HG03565 (cell line): ENCODE data around the gene MTG2.

Experiments
- ATAC-seq: cut with Tn5 transposase; IDR thresholded peaks from one replicate; pipeline ENCODE4 v1.9.1; 2021; ENCODE audit warnings: mild to moderate bottlenecking, moderate library complexity; ENCODE audit not compliant: unreplicated experiment

The MTG2 gene

DNA sequence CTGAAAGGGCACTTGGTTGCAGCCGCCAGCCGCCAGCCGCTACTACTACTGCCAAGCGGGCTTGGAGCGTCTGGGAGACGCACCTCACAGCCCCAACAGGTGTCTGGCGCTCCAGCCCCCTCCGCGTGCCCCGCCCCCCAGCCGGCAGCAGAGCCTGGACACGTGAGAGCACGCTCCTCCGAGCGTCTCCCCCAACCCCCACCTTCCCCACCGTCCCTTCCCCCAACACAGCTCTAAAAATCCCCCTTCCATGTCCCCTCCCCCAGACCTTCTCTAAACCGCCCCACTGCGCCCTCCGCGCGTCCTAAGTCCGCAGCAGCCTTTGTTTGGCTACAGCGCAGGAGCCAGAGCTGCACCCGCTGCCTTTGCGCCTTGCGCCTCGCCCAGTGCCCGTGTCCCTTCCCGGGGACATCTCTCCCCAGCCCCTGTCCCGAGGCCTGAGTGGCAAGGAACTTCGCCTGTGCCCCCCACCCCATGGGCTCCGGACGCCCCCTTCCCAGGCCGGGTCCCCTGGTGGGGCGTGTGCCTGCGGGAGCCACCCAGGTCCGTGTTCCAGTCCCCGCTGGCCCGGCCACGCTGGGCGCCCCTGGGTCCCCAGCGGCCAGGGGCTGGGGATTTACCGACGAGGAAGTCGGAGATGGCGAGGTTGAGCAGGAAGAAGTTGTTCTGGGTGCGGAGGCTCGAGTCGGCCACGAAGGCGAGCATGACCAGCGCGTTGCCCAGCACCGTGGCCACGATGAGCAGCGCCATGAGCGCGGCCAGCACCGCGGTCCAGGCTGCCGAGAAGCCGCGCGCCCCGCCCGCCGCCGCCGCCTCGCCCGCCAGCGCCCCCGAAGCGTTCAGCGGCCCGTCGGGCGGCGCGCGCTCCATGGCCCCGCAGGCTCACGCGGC is 36.5 kb downstream of the MTG2 start:
- ATAC-seq, result no peak

DNA sequence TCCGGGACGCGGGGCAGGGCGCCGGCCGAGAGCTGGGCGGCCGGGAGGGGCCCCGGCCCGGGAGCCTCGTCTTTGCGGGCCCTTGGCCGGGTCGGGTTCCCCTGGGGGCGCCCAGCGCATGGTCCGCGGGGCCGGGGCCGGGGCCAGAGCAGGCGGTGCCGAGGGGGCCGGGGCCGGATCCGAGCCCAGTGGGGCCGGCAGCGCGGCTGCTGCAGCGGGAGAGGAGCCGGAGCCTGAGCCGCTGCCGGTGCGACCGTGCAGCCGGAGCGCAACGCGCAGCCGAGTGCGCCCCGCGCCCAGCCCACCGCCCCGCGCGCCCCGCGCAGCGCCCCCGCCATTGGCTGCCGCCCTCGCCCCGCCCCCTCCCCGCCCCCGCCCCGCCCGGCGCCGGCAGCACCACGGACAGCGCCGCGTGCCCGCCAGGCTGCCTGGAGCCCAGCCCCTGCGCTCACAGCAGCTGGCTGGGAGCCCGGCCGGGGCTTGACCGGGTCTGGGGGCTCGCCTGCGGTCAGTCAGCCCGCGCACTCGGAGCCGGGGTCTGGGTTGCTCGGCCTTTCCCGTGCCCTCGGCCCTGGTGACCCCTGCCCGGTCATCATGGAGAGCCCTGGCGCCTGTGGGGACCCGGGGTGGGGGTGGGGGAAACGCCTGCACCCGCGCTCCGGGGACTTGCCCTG is 37.3 kb downstream of the MTG2 start, which contains the start of gene HRH3:
TSS of gene HRH3 (minus strand) at position 287 of the 674 bp plus-strand sequence. CDS start 308 bp downstream, outside the sequence.
- no peak for ATAC-seq

DNA sequence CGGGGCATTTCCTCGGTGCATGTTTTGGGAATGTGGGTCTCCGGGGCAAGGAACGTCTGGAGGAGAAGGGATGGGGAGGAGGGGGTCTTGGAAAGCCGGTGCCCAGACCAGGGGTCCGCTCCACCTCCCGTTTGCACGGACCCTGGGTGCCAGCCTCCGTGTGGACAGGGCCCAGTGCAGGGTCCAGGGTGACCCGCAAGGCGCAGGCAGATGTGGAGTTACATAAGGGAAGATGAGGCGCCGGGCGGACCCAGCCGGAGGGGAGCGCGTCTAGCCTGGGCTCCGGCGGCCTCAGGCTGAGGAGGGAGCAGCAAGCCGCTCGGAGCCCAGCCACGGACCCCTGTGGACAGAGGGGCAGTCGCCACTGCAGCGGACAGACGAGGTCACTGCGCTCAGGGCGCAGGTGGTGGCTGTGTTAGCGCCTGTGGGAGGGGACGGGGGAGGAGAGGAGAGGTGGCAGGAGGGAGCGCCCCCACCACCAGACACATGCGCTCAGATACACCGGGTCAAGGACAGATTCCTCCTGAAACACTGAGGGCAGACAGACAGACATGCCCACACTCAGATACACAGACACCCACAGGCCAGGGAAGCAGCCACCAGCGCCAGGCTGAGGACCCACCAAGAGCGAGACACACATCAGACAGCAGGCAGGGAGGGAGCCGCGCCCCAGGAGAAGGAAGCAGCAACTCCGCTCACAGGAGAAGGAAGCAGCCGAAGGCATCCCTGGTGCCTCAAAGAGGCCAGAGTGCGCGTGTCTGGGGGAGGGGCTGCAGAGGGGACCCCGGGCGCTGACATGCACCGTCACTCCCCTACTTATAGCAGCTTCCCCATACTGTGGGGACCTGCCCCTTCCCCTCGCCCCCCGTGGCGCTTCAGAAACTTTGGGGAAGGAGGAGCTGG is 38.1 kb downstream of the MTG2 start:
- no peak for ATAC-seq

DNA sequence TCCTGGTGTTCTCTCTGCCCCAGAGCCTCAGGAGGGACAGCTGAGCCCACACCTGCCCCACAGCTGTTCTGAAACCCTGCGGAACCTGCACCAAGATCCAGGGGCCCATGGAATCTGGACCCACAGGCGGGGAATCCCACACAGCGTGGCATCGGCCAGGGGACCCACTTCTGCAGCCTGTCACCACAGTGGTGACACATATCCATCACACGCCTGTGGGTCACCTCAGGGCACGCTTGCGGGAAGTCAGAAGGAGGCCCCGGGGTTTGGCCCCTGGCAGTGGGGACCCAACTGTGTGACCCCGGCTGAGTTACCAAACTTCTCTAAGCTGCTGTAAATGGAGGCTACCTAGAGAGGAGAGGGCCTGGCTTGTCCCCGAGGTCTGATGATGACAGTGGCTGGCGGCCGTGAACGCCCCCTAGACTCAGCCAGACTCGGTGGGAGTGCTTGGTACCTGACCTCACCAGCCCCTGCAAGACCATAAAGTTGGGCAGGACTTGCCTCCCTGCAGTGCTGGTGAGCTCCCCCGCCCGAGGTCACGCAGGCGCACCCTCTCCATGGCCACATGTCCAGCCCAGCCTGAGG is 39.5 kb downstream of the MTG2 start:
- no peak for ATAC-seq

DNA sequence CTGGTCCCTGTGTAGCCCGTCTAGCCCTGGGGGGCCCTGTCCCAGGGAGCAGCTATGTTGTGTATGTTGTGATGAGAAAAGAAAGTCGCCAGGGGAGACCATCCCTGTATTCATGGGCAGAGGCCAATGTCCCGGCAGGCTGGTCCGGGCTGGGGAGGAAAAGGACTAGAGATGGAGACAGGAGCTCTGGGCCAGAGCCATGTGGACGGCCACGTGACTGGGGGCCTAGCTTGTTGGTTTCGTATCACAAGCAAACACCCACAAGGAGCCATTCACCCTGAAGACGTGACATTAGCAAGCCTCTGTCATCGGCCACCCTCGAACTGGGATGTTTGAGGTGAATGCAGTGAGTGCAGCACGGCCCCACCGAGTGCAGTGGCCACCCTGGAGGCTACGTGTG is 40.1 kb downstream of the MTG2 start:
- ATAC-seq, result no peak

DNA sequence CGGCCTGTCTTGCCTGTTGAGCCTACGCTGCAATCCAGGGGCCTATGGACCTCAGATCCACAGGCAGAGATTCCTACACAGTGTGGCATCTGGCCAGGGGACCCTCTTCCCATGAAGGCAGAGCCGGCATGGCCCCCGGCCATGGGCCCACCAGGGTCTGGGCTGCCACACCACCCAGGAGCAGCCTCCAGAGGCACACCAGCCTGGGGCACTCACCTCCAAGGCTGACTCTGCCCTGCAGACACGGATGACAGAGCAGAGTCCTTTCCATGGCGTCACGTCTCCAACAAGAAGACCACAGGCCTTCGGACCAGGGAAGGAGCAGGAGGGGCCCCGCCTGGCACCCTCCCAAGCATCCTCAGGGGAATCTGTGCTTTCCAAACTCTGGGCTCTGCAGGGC is 40.7 kb downstream of the MTG2 start:
- ATAC-seq, result no peak

DNA sequence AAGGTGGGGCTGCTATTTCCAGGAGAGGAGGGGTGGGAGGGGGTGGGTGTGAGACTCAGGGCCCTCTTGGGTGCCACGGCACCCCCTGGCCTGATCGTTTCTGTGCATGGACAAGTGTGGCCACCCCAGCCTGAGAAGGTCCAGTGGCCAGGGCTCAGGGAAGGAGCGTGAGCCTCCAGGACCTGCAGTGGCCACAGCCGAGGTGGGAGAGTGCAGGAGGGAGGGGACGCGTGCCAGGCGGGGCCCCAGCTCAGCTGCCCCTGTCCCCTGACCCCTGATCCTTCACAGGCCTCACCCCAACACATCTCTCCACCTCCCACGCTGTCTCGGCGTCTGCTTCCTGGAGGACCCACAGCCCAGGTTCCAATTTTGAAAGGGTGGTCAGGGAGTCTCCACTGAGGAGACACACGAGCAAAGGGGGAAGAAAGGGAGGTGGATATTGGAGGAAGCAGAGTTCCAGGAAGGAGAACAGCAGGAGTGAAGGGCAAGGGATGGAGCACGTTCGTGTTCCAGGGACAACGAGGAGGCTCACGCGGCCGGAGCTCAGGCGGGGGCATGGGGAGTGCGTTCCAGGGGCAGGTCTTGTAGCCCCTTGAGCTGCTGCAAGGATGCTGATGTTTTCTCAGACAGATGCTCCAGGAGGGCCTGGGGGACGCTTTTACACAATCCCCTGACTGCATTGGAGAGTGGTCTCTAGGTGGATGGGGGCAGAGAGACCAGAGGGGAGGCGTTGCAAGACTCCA is 41.5 kb downstream of the MTG2 start:
- no peak for ATAC-seq

DNA sequence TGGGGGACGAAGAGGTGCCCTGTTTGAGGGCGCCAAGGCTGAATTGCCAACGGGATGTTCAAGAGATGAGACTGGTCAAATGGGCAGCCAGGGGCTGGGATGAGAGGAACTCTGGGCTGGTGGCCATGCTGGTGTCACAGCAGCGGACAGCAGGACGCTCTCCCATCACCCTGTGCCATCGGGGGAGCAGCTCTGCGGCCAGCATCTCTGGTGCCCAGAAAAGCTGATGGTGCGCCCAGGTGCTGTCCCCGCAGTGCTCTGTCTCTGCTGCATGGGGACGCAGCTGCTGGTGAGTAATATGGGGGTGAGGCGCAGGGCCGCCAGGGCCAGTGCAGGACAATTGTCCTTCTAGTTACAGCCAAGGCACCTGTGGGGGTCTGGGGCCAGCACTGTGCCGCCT is 42.2 kb downstream of the MTG2 start:
- no peak for ATAC-seq

DNA sequence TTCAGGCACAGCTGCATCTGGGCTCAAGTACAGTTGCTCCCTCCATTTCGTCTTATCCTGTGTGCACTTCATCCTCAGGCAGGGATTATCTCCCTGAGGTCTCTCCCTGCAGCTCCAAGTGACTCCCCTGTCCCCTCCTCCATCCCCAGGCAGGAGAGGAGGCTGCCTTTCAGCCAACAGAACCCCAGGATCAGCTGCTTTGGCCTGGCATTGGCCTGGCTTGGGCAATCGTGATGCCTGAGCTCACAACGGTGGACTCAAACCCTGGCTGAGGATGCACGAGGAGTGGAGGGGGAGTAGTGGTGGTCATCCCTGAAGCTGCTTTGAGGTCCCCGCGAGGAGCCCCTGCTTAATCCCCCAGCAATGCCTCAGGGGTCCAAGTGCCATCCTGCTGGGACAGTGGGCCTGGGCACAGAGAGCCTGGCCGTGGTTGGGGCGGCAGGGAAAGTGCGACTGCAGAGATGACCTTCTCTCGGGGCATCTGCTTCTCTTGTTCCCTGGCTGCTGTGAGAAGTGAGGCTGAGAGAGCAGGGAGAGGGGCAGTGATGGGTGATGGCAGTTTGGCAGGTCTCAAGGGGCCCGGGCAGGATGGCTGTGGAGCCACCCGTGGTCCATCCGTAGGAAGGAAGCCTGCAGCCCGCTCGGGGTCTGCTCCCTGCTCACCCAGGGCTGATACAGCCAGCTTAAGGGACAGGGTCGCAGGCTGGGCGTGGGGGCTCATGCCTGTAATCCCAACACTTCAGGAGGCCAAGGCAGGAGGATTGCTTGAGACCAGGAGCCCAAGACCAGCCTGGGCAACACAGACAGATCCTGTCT is 43.2 kb downstream of the MTG2 start:
- no peak for ATAC-seq

DNA sequence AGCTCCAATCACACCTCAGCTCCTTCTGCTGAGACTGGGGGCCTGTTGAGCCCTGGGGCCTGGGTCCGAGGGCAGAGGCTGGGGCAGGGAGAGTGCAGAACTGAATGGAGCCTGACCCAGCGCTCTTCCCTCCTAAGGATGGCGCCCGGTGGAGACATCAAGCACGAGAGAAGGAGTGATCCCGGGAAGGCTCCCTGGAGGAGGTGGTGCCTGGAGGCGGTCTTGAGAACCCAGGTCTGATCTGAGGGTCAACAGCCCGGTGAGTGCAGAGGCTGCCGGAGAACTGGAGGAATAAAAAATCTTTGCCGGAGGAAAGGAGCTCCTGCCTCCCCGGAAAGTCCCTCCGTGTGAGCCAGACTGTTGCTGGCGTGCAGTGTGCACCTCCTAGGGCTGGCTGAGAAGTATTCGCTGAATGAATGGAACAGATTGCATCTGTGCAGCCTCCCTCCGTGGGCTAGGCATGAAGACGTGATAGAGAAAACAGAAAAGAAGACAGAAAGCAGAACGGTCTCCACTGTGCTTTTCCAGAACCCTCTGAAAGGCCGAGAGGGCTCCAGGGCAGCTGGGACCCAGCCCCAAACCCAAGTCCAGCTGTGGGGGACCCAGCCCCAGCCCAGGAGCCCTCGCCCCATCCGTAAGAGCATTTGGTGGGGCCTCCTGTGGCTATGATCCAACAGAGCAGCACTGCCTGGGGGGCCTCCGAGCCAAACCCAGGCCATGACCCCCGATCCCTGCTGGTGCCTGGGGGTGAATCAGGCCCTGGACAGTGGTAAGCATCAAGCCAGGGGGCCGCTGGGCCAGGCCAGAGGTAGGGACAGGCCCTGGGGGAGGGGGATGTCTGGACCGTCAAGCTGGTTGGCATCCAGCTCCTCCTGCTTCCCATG is 44.1 kb downstream of the MTG2 start:
- no peak for ATAC-seq

DNA sequence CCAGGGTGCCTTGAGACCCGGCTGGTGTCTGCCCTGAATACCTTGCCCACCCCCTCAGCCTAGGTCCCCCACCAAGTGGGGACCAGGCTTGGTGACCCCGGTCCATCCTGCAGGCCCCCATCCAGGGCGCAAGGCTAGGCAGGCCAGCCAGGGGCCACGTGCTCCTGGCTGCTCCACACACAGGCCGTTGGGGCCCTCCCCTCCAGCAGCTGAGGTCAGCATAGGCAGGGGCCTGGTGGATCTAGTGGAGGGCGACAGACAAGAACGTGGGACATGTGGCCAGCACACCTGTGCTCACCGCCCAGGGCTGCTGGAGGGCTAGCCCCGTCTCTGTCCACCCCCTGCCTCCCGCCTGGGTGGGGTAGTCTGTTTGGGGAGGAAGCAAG is 44.8 kb downstream of the MTG2 start:
- no peak for ATAC-seq

DNA sequence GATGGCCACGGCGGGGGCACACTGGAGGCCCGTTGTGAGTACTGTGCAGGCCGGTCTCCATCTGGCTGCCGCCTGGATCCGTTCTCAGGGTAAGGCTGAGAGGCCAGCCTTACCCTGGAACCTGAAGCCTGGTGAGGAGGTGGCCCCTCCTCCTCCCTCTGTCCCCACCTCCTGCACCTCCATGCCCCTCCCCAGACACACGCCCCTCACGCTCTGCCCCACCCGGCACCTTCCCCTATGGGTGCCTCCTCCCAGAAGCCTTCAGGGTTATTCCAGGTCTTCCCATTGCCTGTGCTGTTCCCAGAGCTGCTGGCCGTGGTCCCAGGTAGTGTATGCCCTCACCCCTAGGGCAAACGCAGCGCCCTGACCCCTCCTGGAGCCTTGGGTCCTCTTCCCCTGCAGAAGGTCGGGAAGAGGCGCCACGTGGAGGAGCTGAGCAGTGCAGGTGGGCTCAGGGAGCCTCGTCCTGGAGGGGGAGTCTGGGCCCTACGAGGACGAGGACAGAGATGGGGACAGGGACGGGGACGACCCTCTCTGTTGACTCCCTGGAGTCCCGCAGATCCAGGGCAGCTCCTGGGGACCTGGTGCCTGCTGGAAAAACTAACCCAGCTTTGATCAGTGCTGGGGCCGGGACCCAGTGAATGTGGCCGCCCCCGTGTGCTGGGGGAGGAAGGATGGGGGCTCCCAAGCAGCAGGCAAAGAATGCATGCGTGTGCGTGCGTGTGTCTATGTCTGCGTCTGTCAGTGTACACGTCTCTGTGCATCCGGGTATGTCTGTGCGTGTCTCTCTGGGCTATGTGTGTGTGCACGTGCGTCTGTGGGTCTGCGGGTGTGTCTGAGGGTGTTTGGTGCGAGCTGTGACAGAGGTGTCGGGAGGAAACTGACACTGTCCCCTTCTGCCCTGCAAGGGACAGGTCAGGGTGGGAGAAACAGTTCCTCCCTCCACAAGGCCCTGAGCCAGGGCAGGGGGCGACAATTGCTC is 45.4 kb downstream of the MTG2 start:
- ATAC-seq, result no peak

DNA sequence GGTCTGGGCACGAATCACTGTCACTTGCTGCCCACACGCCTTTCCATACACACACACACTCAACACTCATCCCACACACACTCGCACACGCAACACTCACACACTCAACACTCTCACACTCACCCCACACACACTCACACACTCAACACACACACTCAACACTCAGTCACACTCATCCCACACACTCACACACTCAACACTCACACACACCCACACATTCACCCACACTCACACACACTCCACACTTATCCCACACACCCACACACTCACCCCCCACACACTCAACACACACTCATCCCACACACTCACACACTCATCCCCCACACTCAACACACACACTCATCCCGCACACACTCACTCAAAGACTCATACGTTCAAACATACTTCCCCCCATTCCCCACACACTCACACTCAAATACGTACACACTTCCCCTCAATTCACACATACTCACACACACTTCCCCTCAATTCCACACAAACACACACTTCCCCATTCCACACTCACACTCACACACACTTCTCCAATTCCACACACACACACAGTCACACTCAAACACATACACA is 46.2 kb downstream of the MTG2 start:
- no peak for ATAC-seq

DNA sequence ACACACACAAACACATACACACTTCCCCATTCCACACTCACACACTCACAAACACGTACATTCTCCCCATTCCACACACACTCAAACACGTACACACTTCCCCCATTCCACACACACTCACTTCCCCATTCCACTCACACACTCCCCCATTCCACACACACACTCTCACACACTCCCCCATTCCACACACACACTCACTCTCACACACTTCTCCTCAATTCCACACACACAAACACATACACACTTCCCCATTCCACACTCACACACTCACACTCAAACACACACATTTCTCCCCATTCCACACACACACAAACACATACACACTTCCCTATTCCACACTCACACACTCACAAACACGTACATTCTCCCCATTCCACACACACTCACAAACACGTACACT is 46.8 kb downstream of the MTG2 start:
- ATAC-seq, result no peak

DNA sequence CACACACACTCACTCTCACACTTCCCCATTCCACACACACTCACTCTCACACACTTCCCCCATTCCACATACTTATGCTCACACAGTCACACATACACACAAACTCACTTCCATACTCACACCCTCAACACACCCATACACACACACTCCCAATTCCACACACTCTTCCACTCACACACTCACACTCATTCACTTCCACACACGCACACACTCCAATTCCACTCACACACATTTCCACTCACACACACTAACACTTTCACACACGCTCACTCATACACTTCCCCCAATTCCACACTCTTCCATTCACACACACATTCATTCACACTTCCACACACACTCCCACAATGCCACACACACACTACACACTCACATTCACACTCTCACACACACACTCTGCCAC is 47.4 kb downstream of the MTG2 start:
- no peak for ATAC-seq

DNA sequence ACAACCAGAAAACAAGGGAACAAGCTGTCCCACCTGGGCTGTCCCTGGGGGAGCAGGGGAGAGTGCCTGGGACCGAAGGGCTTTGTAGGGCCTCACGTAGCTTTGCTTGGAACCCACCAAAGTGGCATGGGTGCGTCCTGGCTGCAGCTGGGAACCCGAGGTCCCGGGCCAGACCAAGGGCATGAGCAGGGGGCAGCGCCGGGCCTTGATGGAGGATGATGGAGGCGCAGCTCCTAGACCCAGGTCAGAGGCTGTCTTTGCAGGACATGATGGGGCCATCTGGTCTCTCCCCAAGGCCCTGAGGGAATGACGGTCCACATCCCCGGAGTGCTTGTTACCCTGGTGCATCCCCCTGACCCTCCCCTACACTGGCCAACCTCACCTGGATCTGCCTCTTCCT is 47.9 kb downstream of the MTG2 start:
- ATAC-seq, result no peak

DNA sequence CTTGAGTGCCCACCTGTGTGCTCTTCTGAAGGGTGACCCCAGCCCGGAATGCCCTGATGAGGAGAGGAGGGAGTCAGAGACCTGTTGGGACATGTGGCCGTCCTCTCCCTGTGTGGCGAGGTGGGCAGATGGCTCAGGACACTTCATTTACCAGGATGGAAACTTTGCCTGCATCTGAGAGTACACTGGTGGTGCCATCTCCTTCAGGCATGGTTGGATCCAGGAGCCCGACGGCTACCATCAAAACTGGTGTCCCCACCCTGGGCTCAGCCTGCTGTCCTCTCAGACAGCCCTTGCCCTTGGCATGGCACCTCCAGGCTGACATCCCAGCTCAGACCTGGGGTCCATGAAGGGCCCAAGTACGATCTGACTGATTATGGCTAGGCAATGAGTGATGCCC is 48.5 kb downstream of the MTG2 start:
- no peak for ATAC-seq
